ENCODE results near the gene OXCT2. TPM values are rescaled to one million over a fixed set of nuclear protein-coding genes. Genes with fewer than 3 reads are reported as not detected.

Gene OXCT2
- total RNA-seq, 6 donors from 2014 or later = 0.46 to 2.8 (median 0.94) TPM; not detected in 2

GRCh38 chr1:39755965-39756659 lies 15.0 kb downstream of the OXCT2 start:
- TF ChIP-seq CTCF (IDR thresholded peaks at IDR 0.05) = no peak
- TF ChIP-seq EP300 (IDR thresholded peaks at IDR 0.05) = no peak
- TF ChIP-seq POLR2A (IDR thresholded peaks at IDR 0.05) = no peak
- no peak for TF ChIP-seq POLR2AphosphoS5 (IDR thresholded peaks at IDR 0.05)
- WGBS, 2 donors = 88 to 91% methylated on average over 6 to 9 of the region's 9 CpGs
- Histone ChIP-seq H3K9me3 (no peaks in the 10 kb centered on the region), H3K4me3 (no peak overlapping the region), H3K27ac (no peak overlapping the region), H3K4me1 (no peaks in the 10 kb centered on the region), H3K27me3 (no peaks in the 10 kb centered on the region), H3K36me3 (peaks cover 39 to 81% (median 66%) of the 10 kb centered on the region in 4 donors)
- peak in 1 of 2 donors; percentile 22 for DNase-seq
- ATAC-seq (ENCODE audit: low FRiP score in 2 of 2) = no peak

- WGBS, 2 donors = 75 to 89% methylated on average over 1 to 2 of the region's 2 CpGs
- no peak for DNase-seq
- ATAC-seq (ENCODE audit: low FRiP score in 2 of 2) = no peak
- peaks cover 45 to 92% (median 72%) of the 10 kb centered on the region in 4 donors for H3K36me3 ChIP-seq
- H3K27me3 ChIP-seq = no peaks in the 10 kb centered on the region
- no peaks in the 10 kb centered on the region for H3K4me1 ChIP-seq
- H3K4me3 ChIP-seq = no peak overlapping the region
- TF ChIP-seq EP300 (IDR thresholded peaks at IDR 0.05) (no peak), POLR2A (IDR thresholded peaks at IDR 0.05) (no peak), POLR2AphosphoS5 (IDR thresholded peaks at IDR 0.05) (no peak), CTCF (IDR thresholded peaks at IDR 0.05) (no peak)
- no peak overlapping the region for H3K27ac ChIP-seq
- H3K9me3 ChIP-seq = no peaks in the 10 kb centered on the region
Measured at GRCh38 chr1:39754906-39755504, 16.1 kb downstream of the OXCT2 start.

GRCh38 chr1:39754026-39754570 lies 17.1 kb downstream of the OXCT2 start:
- no peaks in the 10 kb centered on the region for H3K27me3 ChIP-seq
- no peaks in the 10 kb centered on the region for H3K4me1 ChIP-seq
- no peaks in the 10 kb centered on the region for H3K9me3 ChIP-seq
- H3K36me3 ChIP-seq = peaks cover 53 to 100% (median 79%) of the 10 kb centered on the region in 4 donors
- ATAC-seq (ENCODE audit: low FRiP score in 2 of 2) = no peak
- 70 to 84% methylated on average over 2 of the region's 2 CpGs for WGBS, 2 donors
- DNase-seq = no peak
- TF ChIP-seq POLR2AphosphoS5 (IDR thresholded peaks at IDR 0.05) = no peak
- TF ChIP-seq EP300 (IDR thresholded peaks at IDR 0.05) = no peak
- no peak for TF ChIP-seq POLR2A (IDR thresholded peaks at IDR 0.05)
- TF ChIP-seq CTCF (IDR thresholded peaks at IDR 0.05) = no peak
- H3K4me3 ChIP-seq = no peak overlapping the region
- H3K27ac ChIP-seq = no peak overlapping the region

GRCh38 chr1:39753132-39754025 lies 17.8 kb downstream of the OXCT2 start:
- DNase-seq (peak in 1 of 2 donors; percentile 32), ATAC-seq (ENCODE audit: low FRiP score in 2 of 2) (no peak)
- no peaks in the 10 kb centered on the region for H3K4me1 ChIP-seq
- peaks cover 60 to 100% (median 82%) of the 10 kb centered on the region in 4 donors for H3K36me3 ChIP-seq
- H3K27ac ChIP-seq = no peak overlapping the region
- no peak overlapping the region for H3K4me3 ChIP-seq
- TF ChIP-seq EP300 (IDR thresholded peaks at IDR 0.05) = no peak
- TF ChIP-seq CTCF (IDR thresholded peaks at IDR 0.05) = no peak
- no peak for TF ChIP-seq POLR2A (IDR thresholded peaks at IDR 0.05)
- no peak for TF ChIP-seq POLR2AphosphoS5 (IDR thresholded peaks at IDR 0.05)
- 91 to 93% methylated on average over 13 to 16 of the region's 16 CpGs for WGBS, 2 donors
- no peaks in the 10 kb centered on the region for H3K27me3 ChIP-seq
- H3K9me3 ChIP-seq = no peaks in the 10 kb centered on the region
